ENCODE data around the gene HSD11B1. TPM values are rescaled to one million over a fixed set of nuclear protein-coding genes. Genes with fewer than 3 reads are reported as not detected.
A peak's percentile ranks its signal among the peaks of the same experiment; 100 is the strongest.

The HSD11B1 gene
- total RNA-seq, 2 experiments from 2014 or later, result 6.7 to 8.0 TPM

DNA sequence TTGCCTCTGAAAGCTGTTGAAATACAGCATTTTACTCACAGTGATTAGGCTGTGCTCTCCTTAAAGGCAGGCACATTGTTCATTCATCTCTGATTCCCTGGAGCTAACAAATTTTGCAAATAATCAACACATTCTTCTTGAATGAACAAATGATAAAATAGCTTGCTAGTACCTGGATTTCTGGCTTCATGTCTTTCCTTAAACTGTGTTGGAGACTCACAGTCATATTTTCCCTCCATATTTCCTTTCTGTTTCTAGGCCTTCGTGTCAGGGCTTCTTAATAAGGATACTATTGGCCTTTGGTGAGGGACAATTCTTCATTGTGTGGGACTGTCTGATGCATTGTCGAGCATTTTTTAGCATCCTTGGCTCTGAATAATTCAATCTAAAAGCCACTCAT is 9.7 kb downstream of the HSD11B1 start:
- CTCF ChIA-PET, result interaction anchor here (1.6 kb wide), 1 partner anchor 16 kb away, joined by 5 read pairs; no protein-coding TSS in a partner anchor
- H3K27me3 Mint-ChIP-seq (ENCODE audit: low read depth), result no peaks in the 10 kb centered on the region
- no peaks in the 10 kb centered on the region for H3K9me3 Mint-ChIP-seq
- H3K4me3 Mint-ChIP-seq, result peak overlapping the region; percentile 35
- intact Hi-C loops (cut with micrococcal nuclease), result loop anchor here (1.0 kb wide), 1 partner anchor 10 kb away; the partner anchor contains the start of gene HSD11B1
- peaks cover 16% of the 10 kb centered on the region for H3K36me3 Mint-ChIP-seq (ENCODE audit: low read depth)
- peaks cover 70% of the 10 kb centered on the region for H3K4me1 Mint-ChIP-seq (ENCODE audit: low read depth)
- no peak for DNase-seq
- peak overlapping the region; percentile 87 for H3K27ac Mint-ChIP-seq

- Mint-ChIP-seq H3K27me3 (ENCODE audit: low read depth) (no peaks in the 10 kb centered on the region), H3K9me3 (no peaks in the 10 kb centered on the region), H3K4me3 (peak overlapping the region; percentile 60), H3K27ac (peak overlapping the region; percentile 87), H3K4me1 (ENCODE audit: low read depth) (peaks cover 64% of the 10 kb centered on the region), H3K36me3 (ENCODE audit: low read depth) (peaks cover 14% of the 10 kb centered on the region)
- intact Hi-C loops (cut with micrococcal nuclease), result no loop called here
- CTCF ChIA-PET, result no interaction called here
- no peak for DNase-seq
Measured at GRCh38 chr1:209715314-209715713, 10.7 kb downstream of the HSD11B1 start.

DNA sequence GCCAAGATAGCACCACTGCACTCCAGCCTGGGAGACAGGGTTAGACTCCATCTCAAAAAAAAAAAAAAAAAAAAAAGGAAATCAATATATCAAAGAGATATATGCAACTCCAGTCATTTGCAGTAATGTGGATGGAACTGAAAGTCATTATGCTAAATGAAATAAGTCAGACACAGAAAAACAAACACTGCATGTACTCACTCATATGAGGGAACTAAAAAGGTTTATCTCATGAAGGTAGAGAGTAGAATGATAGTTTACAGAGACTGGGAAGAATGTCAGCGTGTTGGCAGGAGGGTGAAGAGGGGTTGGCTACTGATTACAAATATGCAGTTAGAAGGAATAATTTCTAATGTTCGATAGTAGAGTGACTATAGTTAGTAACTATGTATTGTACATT is 13.2 kb downstream of the HSD11B1 start:
- no peak for DNase-seq
- Mint-ChIP-seq H3K27ac (peak overlapping the region; percentile 87), H3K9me3 (no peaks in the 10 kb centered on the region), H3K36me3 (ENCODE audit: low read depth) (peaks cover 12% of the 10 kb centered on the region), H3K4me1 (ENCODE audit: low read depth) (peaks cover 68% of the 10 kb centered on the region), H3K4me3 (no peak overlapping the region), H3K27me3 (ENCODE audit: low read depth) (no peaks in the 10 kb centered on the region)
- intact Hi-C loops (cut with micrococcal nuclease), result no loop called here
- CTCF ChIA-PET, result no interaction called here

DNA sequence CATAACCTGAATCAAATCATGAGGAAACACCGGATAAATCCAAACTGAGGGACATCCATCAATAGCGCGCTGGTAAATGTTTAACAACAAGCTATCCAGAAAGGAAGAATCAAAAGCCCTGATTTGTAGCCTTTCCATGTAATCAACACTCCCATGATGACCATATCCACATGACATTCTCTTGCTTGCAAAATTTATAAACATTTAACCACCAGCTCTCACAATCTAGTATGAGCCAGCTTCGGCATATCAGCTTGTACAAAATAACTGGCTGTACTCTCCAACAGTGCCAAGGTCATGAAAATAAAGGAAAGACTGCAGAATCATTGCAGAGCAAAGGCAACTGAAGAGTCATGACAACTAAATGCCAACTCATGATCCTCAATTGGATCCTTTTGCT is 15.7 kb downstream of the HSD11B1 start:
- Mint-ChIP-seq H3K27me3 (ENCODE audit: low read depth) (no peaks in the 10 kb centered on the region), H3K36me3 (ENCODE audit: low read depth) (peaks cover 8% of the 10 kb centered on the region), H3K9me3 (no peaks in the 10 kb centered on the region), H3K4me3 (no peak overlapping the region), H3K27ac (no peak overlapping the region), H3K4me1 (ENCODE audit: low read depth) (peaks cover 73% of the 10 kb centered on the region)
- CTCF ChIA-PET, result interaction anchor here (0.6 kb wide), 1 partner anchor 26 kb away, joined by 3 read pairs; no protein-coding TSS in a partner anchor
- no peak for DNase-seq
- intact Hi-C loops (cut with micrococcal nuclease), result no loop called here

DNA sequence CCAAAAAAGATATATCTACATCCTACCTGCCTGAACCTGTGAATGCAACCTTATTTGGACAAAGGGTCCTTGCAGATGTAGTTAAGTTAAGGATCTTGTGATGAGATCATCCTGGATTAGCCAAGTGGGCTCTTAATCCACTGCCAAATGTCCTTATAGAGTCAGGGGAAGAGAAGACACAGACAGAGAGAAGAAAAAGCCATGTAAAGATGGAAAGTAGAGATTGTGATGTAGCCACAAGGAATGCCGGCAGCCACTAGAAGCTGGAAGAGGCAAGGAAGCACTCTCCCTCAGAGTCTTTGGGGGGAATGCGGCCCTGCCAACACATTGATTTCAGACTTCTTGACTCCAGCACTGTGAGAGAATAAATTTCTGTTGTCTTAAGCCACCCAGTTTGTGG is 16.2 kb downstream of the HSD11B1 start:
- no peak overlapping the region for H3K4me3 Mint-ChIP-seq
- DNase-seq, result no peak
- peaks cover 5% of the 10 kb centered on the region for H3K36me3 Mint-ChIP-seq (ENCODE audit: low read depth)
- peak overlapping the region; percentile 37 for H3K27ac Mint-ChIP-seq
- intact Hi-C loops (cut with micrococcal nuclease), result no loop called here
- no peaks in the 10 kb centered on the region for H3K27me3 Mint-ChIP-seq (ENCODE audit: low read depth)
- peaks cover 73% of the 10 kb centered on the region for H3K4me1 Mint-ChIP-seq (ENCODE audit: low read depth)
- CTCF ChIA-PET, result interaction anchor here (0.6 kb wide), 1 partner anchor 26 kb away, joined by 3 read pairs; no protein-coding TSS in a partner anchor
- H3K9me3 Mint-ChIP-seq, result no peaks in the 10 kb centered on the region

- intact Hi-C loops (cut with micrococcal nuclease), result no loop called here
- H3K36me3 Mint-ChIP-seq (ENCODE audit: low read depth), result peaks cover 4% of the 10 kb centered on the region
- H3K4me1 Mint-ChIP-seq (ENCODE audit: low read depth), result peaks cover 69% of the 10 kb centered on the region
- no peak overlapping the region for H3K4me3 Mint-ChIP-seq
- no peak for DNase-seq
- CTCF ChIA-PET, result no interaction called here
- no peaks in the 10 kb centered on the region for H3K27me3 Mint-ChIP-seq (ENCODE audit: low read depth)
- no peaks in the 10 kb centered on the region for H3K9me3 Mint-ChIP-seq
- peak overlapping the region; percentile 99 for H3K27ac Mint-ChIP-seq
Measured at GRCh38 chr1:209721323-209721722, 16.7 kb downstream of the HSD11B1 start.

DNA sequence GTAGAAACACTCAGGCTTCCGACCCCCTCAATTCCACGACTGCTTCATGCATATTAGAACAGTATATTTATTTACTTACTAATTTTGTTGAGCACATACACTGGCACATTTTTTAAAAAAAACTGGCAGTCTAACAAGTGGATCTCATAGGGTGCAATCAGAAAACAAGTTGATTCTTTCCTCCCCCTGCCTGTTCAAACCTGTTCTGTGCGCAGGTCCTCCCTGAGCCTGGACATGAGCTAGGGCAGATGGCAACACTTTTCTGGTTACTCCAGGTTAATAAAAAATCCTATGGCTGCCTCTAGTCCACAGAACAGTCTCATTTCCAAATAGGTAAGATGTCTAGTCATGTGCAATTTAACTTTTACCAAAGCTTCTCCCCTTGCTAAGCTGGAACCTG is 18.6 kb downstream of the HSD11B1 start:
- H3K36me3 Mint-ChIP-seq (ENCODE audit: low read depth), result peaks cover 4% of the 10 kb centered on the region
- peak overlapping the region; percentile 49 for H3K4me3 Mint-ChIP-seq
- peaks cover 70% of the 10 kb centered on the region for H3K4me1 Mint-ChIP-seq (ENCODE audit: low read depth)
- DNase-seq, result no peak
- H3K27ac Mint-ChIP-seq, result peak overlapping the region; percentile 99
- intact Hi-C loops (cut with micrococcal nuclease), result no loop called here
- no peaks in the 10 kb centered on the region for H3K27me3 Mint-ChIP-seq (ENCODE audit: low read depth)
- CTCF ChIA-PET, result interaction anchor here (0.8 to 7.9 kb wide), 11 partner anchors 10 to 155 kb away, joined by 3 to 49 read pairs (median 3); partner anchors contain the start of genes G0S2, HSD11B1 and TRAF3IP3
- no peaks in the 10 kb centered on the region for H3K9me3 Mint-ChIP-seq

DNA sequence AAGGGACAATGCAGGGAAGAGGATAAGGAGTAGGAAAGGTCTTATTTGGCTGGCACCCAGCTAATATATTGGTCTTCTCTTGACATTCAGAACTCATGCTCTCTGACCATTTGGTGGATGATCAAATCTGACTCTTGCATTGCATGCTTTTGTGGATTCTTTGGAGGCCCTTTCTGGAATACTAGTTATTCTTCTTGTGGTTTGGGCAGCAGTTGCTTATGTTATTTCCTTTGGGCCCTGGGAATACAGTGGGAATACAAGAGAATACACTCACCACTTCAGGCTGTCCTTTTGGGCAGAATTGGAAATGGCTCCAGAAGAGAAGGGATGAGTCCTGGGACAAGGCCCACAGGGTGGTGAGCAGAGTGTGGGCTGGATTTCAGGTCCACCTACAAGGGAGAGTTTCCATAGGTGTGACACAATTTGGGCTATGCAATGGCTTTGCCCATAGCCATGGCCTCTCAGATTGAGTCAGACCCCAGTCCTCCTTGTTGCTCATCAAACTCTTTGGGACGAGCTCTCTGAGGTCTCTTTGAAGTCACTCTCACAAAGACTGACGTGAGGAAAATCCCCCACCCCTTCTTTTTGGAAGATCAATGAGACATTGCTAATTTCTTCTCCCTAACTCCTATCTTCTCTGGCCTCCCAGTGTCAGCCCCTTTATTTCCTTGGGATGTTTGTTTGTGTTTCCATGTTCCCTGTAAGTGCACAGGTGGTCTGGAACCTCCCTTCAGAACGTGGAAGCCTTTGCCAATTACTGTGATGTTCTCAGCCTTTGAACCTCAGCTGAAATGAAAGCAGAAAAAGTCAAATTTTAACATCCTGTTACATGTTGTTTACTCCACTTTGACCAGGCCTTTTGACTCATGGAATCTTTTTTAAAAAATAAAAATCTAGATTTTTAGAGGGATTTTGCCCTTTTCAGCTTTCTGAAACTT is 19.4 kb downstream of the HSD11B1 start:
- peak; percentile 80 for DNase-seq
- H3K36me3 Mint-ChIP-seq (ENCODE audit: low read depth), result peaks cover 4% of the 10 kb centered on the region
- H3K27ac Mint-ChIP-seq, result peak overlapping the region; percentile 99
- no peaks in the 10 kb centered on the region for H3K27me3 Mint-ChIP-seq (ENCODE audit: low read depth)
- H3K4me1 Mint-ChIP-seq (ENCODE audit: low read depth), result peaks cover 70% of the 10 kb centered on the region
- H3K4me3 Mint-ChIP-seq, result peak overlapping the region; percentile 49
- intact Hi-C loops (cut with micrococcal nuclease), result loop anchor here (1.0 kb wide), 8 partner anchors 8 to 51 kb away; partner anchors contain the start of gene HSD11B1
- CTCF ChIA-PET, result interaction anchor here (0.6 to 7.9 kb wide), 18 partner anchors 11 to 155 kb away, joined by 3 to 49 read pairs (median 3); partner anchors contain the start of genes G0S2, HSD11B1 and TRAF3IP3
- no peaks in the 10 kb centered on the region for H3K9me3 Mint-ChIP-seq

GRCh38 chr1:209727286-209727685 is 22.6 kb downstream of the HSD11B1 start:
- Mint-ChIP-seq H3K36me3 (ENCODE audit: low read depth) (peaks cover 2% of the 10 kb centered on the region), H3K4me3 (no peak overlapping the region), H3K4me1 (ENCODE audit: low read depth) (peaks cover 53% of the 10 kb centered on the region), H3K27ac (peak overlapping the region; percentile 91), H3K9me3 (peaks cover 2% of the 10 kb centered on the region), H3K27me3 (ENCODE audit: low read depth) (no peaks in the 10 kb centered on the region)
- CTCF ChIA-PET, result interaction anchor here (0.6 to 7.9 kb wide), 12 partner anchors 9 to 120 kb away, joined by 3 to 49 read pairs (median 4); no protein-coding TSS in a partner anchor
- intact Hi-C loops (cut with micrococcal nuclease), result no loop called here
- DNase-seq, result no peak

GRCh38 chr1:209727785-209728184 is 23.1 kb downstream of the HSD11B1 start:
- Mint-ChIP-seq H3K27me3 (ENCODE audit: low read depth) (no peaks in the 10 kb centered on the region), H3K27ac (peak overlapping the region; percentile 91), H3K9me3 (peaks cover 2% of the 10 kb centered on the region), H3K36me3 (ENCODE audit: low read depth) (peaks cover 2% of the 10 kb centered on the region), H3K4me1 (ENCODE audit: low read depth) (peaks cover 52% of the 10 kb centered on the region), H3K4me3 (no peak overlapping the region)
- CTCF ChIA-PET, result interaction anchor here (0.6 to 7.9 kb wide), 14 partner anchors 8 to 122 kb away, joined by 3 to 49 read pairs (median 4); no protein-coding TSS in a partner anchor
- intact Hi-C loops (cut with micrococcal nuclease), result no loop called here
- DNase-seq, result no peak

DNA sequence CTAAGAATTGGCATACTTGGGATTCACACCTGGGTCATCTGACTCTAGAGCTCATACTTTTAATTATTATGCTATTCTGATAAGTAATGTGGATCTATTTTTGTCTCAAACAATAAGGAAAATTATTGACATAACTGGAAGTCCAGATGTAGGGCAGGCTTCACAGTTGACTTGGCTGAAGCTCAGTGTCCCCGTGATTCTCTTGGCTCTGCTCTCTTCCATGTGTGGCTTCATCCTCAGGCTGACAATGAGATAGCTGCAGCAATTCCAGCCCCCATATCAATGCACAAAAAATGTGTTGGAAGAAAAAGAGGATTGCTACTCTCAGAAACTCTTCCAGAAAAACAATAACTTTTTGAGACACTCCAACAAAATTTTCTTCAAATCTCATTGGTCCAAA is 23.8 kb downstream of the HSD11B1 start:
- DNase-seq, result no peak
- Mint-ChIP-seq H3K4me1 (ENCODE audit: low read depth) (peaks cover 52% of the 10 kb centered on the region), H3K36me3 (ENCODE audit: low read depth) (peaks cover 2% of the 10 kb centered on the region), H3K27me3 (ENCODE audit: low read depth) (no peaks in the 10 kb centered on the region), H3K9me3 (peaks cover 2% of the 10 kb centered on the region), H3K27ac (no peak overlapping the region), H3K4me3 (no peak overlapping the region)
- CTCF ChIA-PET, result interaction anchor here (0.7 to 7.9 kb wide), 10 partner anchors 7 to 98 kb away, joined by 3 to 49 read pairs (median 4); no protein-coding TSS in a partner anchor
- intact Hi-C loops (cut with micrococcal nuclease), result no loop called here

- CTCF ChIA-PET, result interaction anchor here (0.7 to 7.9 kb wide), 5 partner anchors 6 to 375 kb away, joined by 3 to 49 read pairs (median 4); no protein-coding TSS in a partner anchor
- Mint-ChIP-seq H3K36me3 (ENCODE audit: low read depth) (peaks cover 2% of the 10 kb centered on the region), H3K9me3 (peaks cover 2% of the 10 kb centered on the region), H3K4me1 (ENCODE audit: low read depth) (peaks cover 51% of the 10 kb centered on the region), H3K27ac (no peak overlapping the region), H3K4me3 (no peak overlapping the region), H3K27me3 (ENCODE audit: low read depth) (no peaks in the 10 kb centered on the region)
- intact Hi-C loops (cut with micrococcal nuclease), result no loop called here
- no peak for DNase-seq
Measured at GRCh38 chr1:209729436-209729835, 24.8 kb downstream of the HSD11B1 start.
